Kidney (tissue), 14 donors: ENCODE results near the gene ETF1. TPM values are rescaled to one million over a fixed set of nuclear protein-coding genes. Genes with fewer than 3 reads are reported as not detected.

ENCODE experiments used
- DNase-seq, 5 donors: peaks; one replicate each; pipeline ENCODE4 v3.0.0-alpha.2; 2013 to 2020
- FAIRE-seq: peaks from 2 replicates; lab custom pipeline; 2012; peaks lifted over from hg19 to GRCh38; lab: Jason Lieb, UNC
- H3K27ac ChIP-seq, 2 donors: one replicate each; pipeline ENCODE4 v1.7.0; 2013; ENCODE audit warnings: low read depth in 2 of 2, low read length in 2 of 2, inconsistent platforms in 1 of 2
- H3K27me3 ChIP-seq: one replicate; pipeline ENCODE4 v1.7.1; 2013; ENCODE audit warnings: low read length, inconsistent platforms; ENCODE audit not compliant: control insufficient read depth, insufficient read depth
- H3K36me3 ChIP-seq, 3 donors: one replicate each; pipeline versions ENCODE4 v1.7.0 to v1.7.1; 2013; ENCODE audit warnings: low read length in 3 of 3, control low read depth in 1 of 3, inconsistent platforms in 1 of 3; ENCODE audit not compliant: insufficient read depth in 3 of 3, control insufficient read depth in 2 of 3
- H3K4me1 ChIP-seq, 3 donors: one replicate each; pipeline versions ENCODE4 v1.7.0 to v1.7.1; 2013; ENCODE audit warnings: low read length in 3 of 3, inconsistent platforms in 1 of 3, low read depth in 1 of 3; ENCODE audit not compliant: control insufficient read depth in 2 of 3, insufficient read depth in 2 of 3
- H3K4me3 ChIP-seq, 3 donors: one replicate each; pipeline versions ENCODE4 v1.7.0 to v1.8.1; 2013; ENCODE audit warnings: low read length in 3 of 3, control low read depth in 1 of 3, inconsistent platforms in 1 of 3
- H3K9ac ChIP-seq, 3 donors: one replicate each; pipeline versions ENCODE4 v1.7.0 to v1.7.1; 2013; ENCODE audit warnings: low read length in 3 of 3, control low read depth in 1 of 3, inconsistent platforms in 1 of 3
- H3K9me3 ChIP-seq, 3 donors: one replicate each; pipeline versions ENCODE4 v1.7.0 to v1.7.1; 2013; ENCODE audit warnings: low read length in 3 of 3, control low read depth in 1 of 3, inconsistent platforms in 1 of 3; ENCODE audit not compliant: control insufficient read depth in 2 of 3, insufficient read depth in 1 of 3
- CTCF ChIP-seq: IDR thresholded peaks from 3 replicates; pipeline ENCODE4 v1.5.1; 2012; ENCODE audit warnings: mild to moderate bottlenecking, moderate library complexity, borderline replicate concordance; ENCODE audit not compliant: insufficient read depth; ENCODE audit errors: extremely low read depth
- intact Hi-C: fragments of 100-400 bp; cut with DNase I; formaldehyde crosslinking; loops from one replicate; pipeline ENCODE4 v1.11.1; 2022
- polyA plus RNA-seq: library from polyadenylated mRNA; stranded (reverse); fragments of 350-450 nt; fragmentation: Illumina TruSeq; extraction: RNeasy Lipid Tissue Mini Kit (QIAGEN cat#74804); gene quantifications from one replicate; pipeline ENCODE4 v1.2.3, GENCODE V29; 2014; ENCODE audit warnings: low read depth, low replicate concordance; ENCODE audit not compliant: insufficient read depth
- total RNA-seq: library from RNA; stranded (reverse); fragmentation: NEBNext Ultra II Directional; extraction: Animal tissue kit (Norgen Biotek cat#: 25700); gene quantifications from one replicate; pipeline ENCODE4 v1.2.1, GENCODE V29; 2021
- donor health status: control.
- donor health status: control.
- donor health status: control.
- donor health status: control.
- donor health status: control.
- donor health status: DM: yes; HTN: yes; CAD: no.
- donor health status: Normal renal cell carcinoma (clear cell type).

The ETF1 gene
- total and polyA plus RNA-seq, 2 donors from 2014 or later, result 37.5 to 85.6 TPM

GRCh38 chr5:138538943-138539627, 4.0 kb downstream of the ETF1 start:
- no peak overlapping the region for H3K4me3 ChIP-seq
- TF ChIP-seq CTCF, result no peak
- H3K4me1 ChIP-seq, result peaks cover 6 to 16% (median 16%) of the 10 kb centered on the region in 3 donors
- H3K9ac ChIP-seq, result no peak overlapping the region
- FAIRE-seq (no peak), DNase-seq (no peak)
- H3K36me3 ChIP-seq, result peaks cover 0 to 4% (median 0%) of the 10 kb centered on the region in 3 donors
- no peaks in the 10 kb centered on the region for H3K27me3 ChIP-seq
- H3K9me3 ChIP-seq, result no peaks in the 10 kb centered on the region
- intact Hi-C loops, result no loop called here
- H3K27ac ChIP-seq, result no peak overlapping the region

GRCh38 chr5:138536665-138537315, 6.2 kb downstream of the ETF1 start:
- Histone ChIP-seq H3K9ac (no peak overlapping the region), H3K27me3 (no peaks in the 10 kb centered on the region), H3K36me3 (peaks cover 0 to 4% (median 0%) of the 10 kb centered on the region in 3 donors), H3K4me3 (no peak overlapping the region), H3K9me3 (no peaks in the 10 kb centered on the region), H3K27ac (no peak overlapping the region), H3K4me1 (peaks cover 4 to 16% (median 14%) of the 10 kb centered on the region in 3 donors)
- DNase-seq (no peak), FAIRE-seq (no peak)
- intact Hi-C loops, result no loop called here
- no peak for TF ChIP-seq CTCF

GRCh38 chr5:138536215-138536614, 6.8 kb downstream of the ETF1 start:
- H3K27ac ChIP-seq, result no peak overlapping the region
- no peak for DNase-seq
- H3K4me3 ChIP-seq, result no peak overlapping the region
- no peak overlapping the region for H3K9ac ChIP-seq
- peaks cover 3 to 14% (median 13%) of the 10 kb centered on the region in 3 donors for H3K4me1 ChIP-seq
- TF ChIP-seq CTCF, result no peak
- H3K36me3 ChIP-seq, result peaks cover 0 to 4% (median 0%) of the 10 kb centered on the region in 3 donors
- H3K27me3 ChIP-seq, result no peaks in the 10 kb centered on the region
- H3K9me3 ChIP-seq, result no peaks in the 10 kb centered on the region
- no peak for FAIRE-seq
- intact Hi-C loops, result no loop called here
